Neural progenitor cell (in vitro differentiated cells): Measurements from ENCODE around the gene SALL1.

Source experiments
- CTCF ChIP-seq: fragments of 200-600 bp; sonication (generic); IDR thresholded peaks from 2 replicates; pipeline ENCODE4 v1.5.1; 2017; ENCODE audit warnings: antibody characterized with exemption, mild to moderate bottlenecking
- EZH2 ChIP-seq: fragments of 200-600 bp; sonication (generic); IDR thresholded peaks from 2 replicates; pipeline ENCODE4 v1.6.1; 2017; ENCODE audit warnings: antibody characterized with exemption, mild to moderate bottlenecking, moderate library complexity
- EZH2phosphoT487 ChIP-seq: fragments of 200-600 bp; sonication (generic); IDR thresholded peaks from 2 replicates; pipeline ENCODE4 v1.6.1; 2017; ENCODE audit warnings: antibody characterized with exemption

GRCh38 chr16:51165043-51165442 lies 14.0 kb upstream of the SALL1 start:
- no peak for TF ChIP-seq EZH2phosphoT487
- no peak for TF ChIP-seq CTCF
- no peak for TF ChIP-seq EZH2
